Retinal pigment epithelial cell (primary cell): Measurements from ENCODE around the gene TRIM2.

Experiments used
- DNase-seq: peaks from one replicate; pipeline ENCODE4 v3.0.0-alpha.2; 2010; ENCODE audit warnings: low read depth
- H3K4me3 ChIP-seq: 2 replicates; pipeline ENCODE4 v1.5.1; 2011; ENCODE audit warnings: mild to moderate bottlenecking, low read length, control low read depth, moderate library complexity
- TF ChIP-seq, protein P1 (sequence below): conservative IDR thresholded peaks from 2 replicates; pipeline ENCODE4 v1.5.1; 2011; ENCODE audit warnings: low read depth, low read length, control low read depth, inconsistent platforms

The TRIM2 gene

DNA sequence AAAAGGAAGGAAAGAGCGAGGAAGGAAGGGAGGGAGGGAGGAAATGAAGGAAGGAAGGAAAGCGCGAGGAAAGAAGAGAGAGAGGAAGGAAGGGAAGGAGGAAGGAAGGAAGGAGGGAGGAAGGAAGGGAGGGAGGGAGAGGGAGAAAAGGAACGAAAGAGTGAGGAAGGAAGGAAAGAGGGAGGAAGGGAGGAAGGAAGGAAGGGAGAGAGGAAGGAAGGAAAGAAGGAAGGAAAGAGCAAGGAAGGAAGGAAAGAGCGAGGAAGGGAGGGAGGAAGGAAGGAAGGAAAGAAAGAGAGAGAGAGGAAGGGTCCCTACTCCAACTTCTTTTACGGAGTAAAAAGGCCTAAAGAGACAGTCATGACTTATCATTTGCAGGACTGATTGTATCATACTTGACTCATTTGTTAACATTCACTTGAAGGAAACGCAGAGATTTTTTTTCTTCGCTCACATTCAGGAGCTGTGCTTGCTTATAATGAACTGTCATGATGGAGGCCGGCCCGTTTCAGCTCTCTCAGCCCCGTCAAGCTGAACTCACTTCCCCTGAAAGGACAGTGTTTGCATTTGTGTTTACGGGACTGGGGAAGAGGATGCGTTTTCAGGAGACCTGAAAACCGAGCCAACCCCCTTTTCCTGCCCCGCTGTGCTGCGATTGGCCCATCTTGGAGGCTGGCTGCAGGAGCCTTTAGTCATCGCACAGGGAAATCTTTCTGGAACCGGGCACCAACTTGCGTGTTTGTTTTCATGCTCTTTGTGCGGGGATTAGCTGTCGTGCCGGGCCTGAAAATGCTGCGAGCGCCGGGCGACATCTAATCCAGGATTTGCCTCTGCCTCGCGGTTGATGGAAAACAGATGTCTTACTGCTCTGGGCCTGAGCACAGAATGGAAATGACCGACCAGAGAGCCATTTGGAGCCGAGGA, 17.8 kb downstream of the TRIM2 start:
- peak overlapping the region; percentile 63 for H3K4me3 ChIP-seq
- TF ChIP-seq, protein P1, sequence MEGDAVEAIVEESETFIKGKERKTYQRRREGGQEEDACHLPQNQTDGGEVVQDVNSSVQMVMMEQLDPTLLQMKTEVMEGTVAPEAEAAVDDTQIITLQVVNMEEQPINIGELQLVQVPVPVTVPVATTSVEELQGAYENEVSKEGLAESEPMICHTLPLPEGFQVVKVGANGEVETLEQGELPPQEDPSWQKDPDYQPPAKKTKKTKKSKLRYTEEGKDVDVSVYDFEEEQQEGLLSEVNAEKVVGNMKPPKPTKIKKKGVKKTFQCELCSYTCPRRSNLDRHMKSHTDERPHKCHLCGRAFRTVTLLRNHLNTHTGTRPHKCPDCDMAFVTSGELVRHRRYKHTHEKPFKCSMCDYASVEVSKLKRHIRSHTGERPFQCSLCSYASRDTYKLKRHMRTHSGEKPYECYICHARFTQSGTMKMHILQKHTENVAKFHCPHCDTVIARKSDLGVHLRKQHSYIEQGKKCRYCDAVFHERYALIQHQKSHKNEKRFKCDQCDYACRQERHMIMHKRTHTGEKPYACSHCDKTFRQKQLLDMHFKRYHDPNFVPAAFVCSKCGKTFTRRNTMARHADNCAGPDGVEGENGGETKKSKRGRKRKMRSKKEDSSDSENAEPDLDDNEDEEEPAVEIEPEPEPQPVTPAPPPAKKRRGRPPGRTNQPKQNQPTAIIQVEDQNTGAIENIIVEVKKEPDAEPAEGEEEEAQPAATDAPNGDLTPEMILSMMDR: no peak
- no peak for DNase-seq

DNA sequence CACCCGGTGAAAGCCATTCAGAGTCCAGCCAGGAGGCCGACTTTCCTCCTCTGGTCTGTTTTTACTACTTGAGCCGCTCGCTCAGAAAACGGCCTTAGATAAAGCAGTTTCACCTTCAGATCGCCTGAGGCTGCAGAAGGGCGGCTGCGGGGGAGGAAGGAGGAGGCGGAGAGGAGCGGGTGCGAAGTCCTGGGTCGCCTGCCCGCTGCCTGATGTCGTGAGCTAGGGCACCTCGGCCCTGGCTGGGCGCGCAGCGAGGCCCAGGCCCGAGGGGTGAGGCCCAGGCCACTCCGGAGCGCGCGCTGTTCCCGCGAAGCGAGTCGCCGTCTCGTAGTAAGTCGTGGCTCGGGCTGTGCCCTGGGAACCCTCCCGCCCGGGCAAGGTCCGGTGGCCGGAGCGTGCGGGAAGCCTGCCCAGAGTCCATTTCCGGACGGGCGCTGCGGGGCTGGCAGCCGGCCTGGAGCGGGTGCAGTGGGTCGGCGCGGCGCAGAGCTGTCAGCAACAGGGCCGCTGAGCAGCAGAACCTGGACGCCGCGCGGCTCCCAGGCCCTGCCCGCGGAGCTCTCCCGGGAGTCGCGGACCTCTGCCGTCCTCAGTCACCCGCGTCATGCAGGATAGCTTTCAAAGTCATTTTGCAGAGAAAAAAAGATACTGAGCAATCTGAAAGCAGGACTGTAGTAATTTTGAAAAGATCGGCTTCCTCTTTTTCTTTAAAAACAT, 18.6 kb downstream of the TRIM2 start:
- no peak for DNase-seq
- TF ChIP-seq, protein P1: no peak
- H3K4me3 ChIP-seq: peak overlapping the region; percentile 63

DNA sequence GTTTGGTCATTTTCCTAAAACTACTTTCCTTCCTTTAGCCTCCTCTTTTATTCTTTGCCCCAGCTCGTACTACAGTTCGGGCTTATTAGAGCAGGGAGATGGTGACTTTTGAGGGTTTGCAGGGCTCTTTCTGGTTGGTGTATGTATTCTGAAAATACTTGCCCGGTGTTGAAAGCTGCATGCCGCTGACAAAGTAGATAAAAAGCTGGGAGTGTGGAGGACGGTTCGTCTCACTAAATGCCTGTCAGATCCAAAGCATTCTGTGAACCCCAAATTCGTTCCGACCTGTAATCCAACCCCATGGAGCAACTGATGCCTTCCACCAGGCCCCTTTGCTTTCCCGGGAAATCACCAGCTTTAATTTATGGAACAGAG, 19.2 kb downstream of the TRIM2 start:
- H3K4me3 ChIP-seq: peak overlapping the region; percentile 63
- DNase-seq: no peak
- TF ChIP-seq, protein P1: no peak

DNA sequence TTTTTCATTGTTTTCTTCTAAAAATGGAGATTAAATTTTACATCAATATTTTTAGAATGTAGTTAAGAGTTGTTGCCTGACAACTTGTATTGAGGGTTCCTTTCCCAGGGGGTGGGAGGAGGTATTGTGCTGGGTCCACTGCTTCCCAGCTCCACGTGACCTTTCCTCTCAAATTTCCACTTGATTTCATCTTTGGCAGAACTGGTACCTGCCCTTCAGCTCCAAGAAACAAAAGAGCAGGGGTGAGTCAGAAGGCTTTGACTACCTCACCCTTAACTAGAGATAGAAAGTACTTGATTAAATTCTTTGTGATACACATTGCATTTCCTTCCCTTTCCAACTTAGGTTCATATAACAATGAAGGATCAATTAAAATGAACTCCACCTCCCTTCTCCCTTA, 19.7 kb downstream of the TRIM2 start:
- peak overlapping the region; percentile 63 for H3K4me3 ChIP-seq
- DNase-seq: peak; percentile 56
- TF ChIP-seq, protein P1: no peak

DNA sequence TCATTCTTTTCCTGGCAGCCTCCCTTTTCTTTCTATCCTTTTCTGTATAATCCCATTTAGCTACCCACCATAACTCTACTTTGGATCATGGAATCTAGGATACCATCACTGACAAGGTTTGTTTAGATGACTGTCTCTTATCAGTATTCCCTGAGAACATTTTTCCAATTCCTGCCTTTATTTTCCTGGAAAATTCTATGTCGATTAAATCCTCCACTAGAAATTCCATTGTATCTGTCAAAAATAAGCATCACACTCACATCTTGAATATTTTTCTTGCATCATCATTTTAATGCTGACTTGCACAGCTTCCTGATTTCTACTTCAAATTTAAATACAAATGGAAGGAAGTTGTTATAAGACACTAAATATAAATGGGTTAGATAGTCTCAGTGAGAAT, 20.2 kb downstream of the TRIM2 start:
- TF ChIP-seq, protein P1: no peak
- H3K4me3 ChIP-seq: no peak overlapping the region
- DNase-seq: no peak

DNA sequence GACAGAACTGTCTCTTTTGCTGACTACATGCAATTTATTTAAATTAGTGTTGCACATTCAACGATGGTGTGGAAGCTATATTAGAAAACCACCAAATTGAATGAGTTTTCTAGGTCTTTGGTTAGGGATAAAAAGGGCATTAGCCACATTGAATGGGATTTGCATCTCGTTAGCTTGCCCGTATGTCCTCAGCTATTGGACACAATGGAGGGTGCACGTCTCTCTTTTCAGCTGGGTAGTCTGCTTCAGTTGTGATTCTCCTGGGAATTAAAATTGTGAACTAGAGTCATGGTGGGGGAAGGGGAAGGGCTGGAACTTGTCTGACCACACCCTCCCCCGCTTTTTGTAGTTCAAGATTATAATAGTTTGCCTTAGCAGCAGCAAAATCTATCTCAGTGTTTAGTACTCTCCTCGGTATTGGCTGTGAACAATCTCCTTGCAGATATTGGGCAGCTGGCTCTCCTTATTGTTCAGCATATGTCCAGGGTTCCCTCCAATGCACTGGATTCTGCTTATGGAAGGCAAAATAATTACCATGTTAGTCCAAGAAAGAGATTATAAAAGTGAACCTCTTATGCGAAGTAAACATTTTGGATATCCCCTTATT, 23.3 kb downstream of the TRIM2 start:
- no peak overlapping the region for H3K4me3 ChIP-seq
- TF ChIP-seq, protein P1: no peak
- DNase-seq: no peak
